ENCODE measurements around the gene KRT75.
A peak's percentile ranks its signal among the peaks of the same experiment; 100 is the strongest.

KRT75 gene

GRCh38 chr12:52440821-52441319 is 6.7 kb upstream of the KRT75 start:
- TF ChIP-seq CTCF (conservative IDR thresholded peaks at IDR 0.05; ENCODE audit: low read length): no peak
- peak; percentile 83 for DNase-seq (ENCODE audit: low read depth)
- H3K4me3 ChIP-seq (ENCODE audit: low read length): no peak overlapping the region

GRCh38 chr12:52439845-52440244 is 5.7 kb upstream of the KRT75 start:
- TF ChIP-seq CTCF (conservative IDR thresholded peaks at IDR 0.05; ENCODE audit: low read length): no peak
- H3K4me3 ChIP-seq (ENCODE audit: low read length): no peak overlapping the region
- no peak for DNase-seq (ENCODE audit: low read depth)

GRCh38 chr12:52439420-52439819 is 5.2 kb upstream of the KRT75 start:
- no peak overlapping the region for H3K4me3 ChIP-seq (ENCODE audit: low read length)
- TF ChIP-seq CTCF (conservative IDR thresholded peaks at IDR 0.05; ENCODE audit: low read length): no peak
- DNase-seq (ENCODE audit: low read depth): no peak

GRCh38 chr12:52438305-52439301 is 4.4 kb upstream of the KRT75 start:
- no peak for TF ChIP-seq CTCF (conservative IDR thresholded peaks at IDR 0.05; ENCODE audit: low read length)
- DNase-seq (ENCODE audit: low read depth): no peak
- H3K4me3 ChIP-seq (ENCODE audit: low read length): no peak overlapping the region

GRCh38 chr12:52437508-52437907 is 3.3 kb upstream of the KRT75 start:
- no peak for DNase-seq (ENCODE audit: low read depth)
- no peak for TF ChIP-seq CTCF (conservative IDR thresholded peaks at IDR 0.05; ENCODE audit: low read length)
- no peak overlapping the region for H3K4me3 ChIP-seq (ENCODE audit: low read length)

GRCh38 chr12:52436828-52437474 is 2.8 kb upstream of the KRT75 start:
- H3K4me3 ChIP-seq (ENCODE audit: low read length): no peak overlapping the region
- TF ChIP-seq CTCF (conservative IDR thresholded peaks at IDR 0.05; ENCODE audit: low read length): no peak
- DNase-seq (ENCODE audit: low read depth): no peak

Measured in AG10803 (cell line).